C1 segment of cervical spinal cord (tissue), 14 donors: ENCODE results near the gene SAXO1.
"Not testable (repeated sequence)": the region's sequence is repeated elsewhere in the genome, so short reads cannot be mapped to it uniquely, and the experiment has no call there.

Experiments
- DNase-seq, 14 donors: peaks; one replicate each; lab custom pipeline; 2025; lab: John Stamatoyannopoulos, UW

Gene SAXO1

DNA sequence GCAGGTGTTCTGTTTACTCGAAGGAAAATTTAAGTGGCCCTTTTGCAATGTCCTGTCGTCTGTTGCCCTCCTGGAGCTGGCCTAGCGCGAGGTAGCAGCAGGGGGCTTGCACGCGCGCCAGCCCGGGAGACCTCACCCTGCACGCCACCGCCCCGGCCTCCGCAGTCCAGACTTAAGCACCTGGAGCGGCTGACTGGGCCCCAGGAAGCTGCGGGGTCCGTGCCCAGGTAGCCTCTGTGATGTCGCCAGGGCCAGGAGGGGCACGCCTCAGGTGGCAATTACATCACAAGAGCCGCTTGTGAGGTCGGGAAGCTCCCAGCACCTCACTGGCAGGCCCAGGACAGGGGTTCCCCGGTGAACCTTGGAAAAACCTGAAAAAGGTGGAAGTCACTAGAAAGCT lies at the start of gene SAXO1:
TSS of gene SAXO1 (minus strand) at position 195 of the 400 bp plus-strand sequence. CDS start 301 bp downstream, outside the sequence.
- DNase-seq: no peak

- DNase-seq: no peak
Measured at GRCh38 chr9:19074836-19075235, 41.8 kb upstream of the SAXO1 start.

- no peak for DNase-seq
Measured at GRCh38 chr9:19074229-19074628, 41.2 kb upstream of the SAXO1 start.

DNA sequence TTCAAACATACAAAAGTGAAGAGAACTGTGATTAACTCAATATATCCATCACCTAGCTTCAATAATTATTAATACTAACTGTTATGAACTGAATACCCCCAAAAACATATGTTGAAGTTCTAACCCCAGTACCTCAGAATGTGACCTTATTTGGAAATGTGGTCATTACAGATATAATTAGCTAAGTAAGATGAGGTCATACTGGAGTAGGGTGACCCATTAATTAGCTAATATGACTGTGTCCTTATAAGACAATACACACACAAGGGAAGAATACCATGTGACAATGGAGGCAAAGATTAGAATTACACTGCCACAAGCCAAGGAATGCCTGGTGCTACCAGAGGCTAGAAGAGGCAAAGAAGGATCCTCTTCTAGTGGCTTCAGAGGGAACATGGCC lies 24.0 kb upstream of the SAXO1 start:
- no peak for DNase-seq

GRCh38 chr9:19050637-19051591 lies 17.9 kb upstream of the SAXO1 start:
- no peak for DNase-seq

GRCh38 chr9:19049917-19050636 lies 17.1 kb upstream of the SAXO1 start:
- DNase-seq: peak in 9 of 14 donors; percentile 23 to 82 (median 54)

DNA sequence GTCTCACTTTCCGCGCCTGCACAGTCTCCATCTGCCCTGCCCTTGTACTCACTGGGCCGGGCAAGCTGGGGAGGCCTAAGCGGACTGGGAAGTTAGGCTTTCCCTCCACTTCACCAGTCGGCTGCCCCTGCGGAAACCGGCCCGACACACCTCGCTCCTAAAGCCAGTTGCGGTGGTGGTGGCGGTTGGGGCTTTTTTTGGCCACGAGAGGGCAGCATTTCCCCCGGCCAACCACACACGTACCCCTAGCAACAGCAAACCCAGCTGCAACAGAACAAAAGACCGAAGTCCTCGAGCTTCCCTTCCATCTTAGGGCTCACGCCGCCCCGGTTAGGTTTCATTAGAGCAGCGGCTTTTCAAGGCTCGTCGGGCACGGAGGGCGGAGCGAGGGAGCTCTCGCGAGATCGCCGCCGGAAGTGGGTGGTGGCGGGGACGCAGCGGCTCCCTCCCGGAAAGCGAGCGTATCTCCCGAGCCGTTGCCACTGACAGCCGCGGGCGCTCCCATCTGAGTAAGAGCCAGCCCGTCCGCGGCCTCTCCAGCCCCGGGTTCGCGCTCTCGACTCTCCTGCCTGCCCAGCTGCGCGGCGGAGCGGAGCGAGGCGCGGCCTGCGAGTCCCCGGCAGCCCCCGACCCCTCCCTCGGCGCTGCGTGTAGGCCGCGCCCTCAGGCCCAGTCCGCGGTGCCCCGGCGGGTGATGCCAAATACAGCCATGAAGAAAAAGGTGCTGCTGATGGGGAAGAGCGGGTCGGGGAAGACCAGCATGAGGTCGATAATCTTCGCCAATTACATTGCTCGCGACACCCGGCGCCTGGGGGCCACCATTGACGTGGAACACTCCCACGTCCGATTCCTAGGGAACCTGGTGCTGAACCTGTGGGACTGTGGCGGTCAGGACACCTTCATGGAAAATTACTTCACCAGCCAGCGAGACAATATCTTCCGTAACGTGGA lies 16.2 kb upstream of the SAXO1 start, which contains the start of gene RRAGA:
TSS of gene RRAGA (plus strand) at position 462 of the 951 bp plus-strand sequence. CDS start at position 695, 233 bp downstream.
- DNase-seq: peak; percentile 70 to 98 (median 90)

GRCh38 chr9:19036611-19037010 lies 3.6 kb upstream of the SAXO1 start:
- no peak for DNase-seq

DNA sequence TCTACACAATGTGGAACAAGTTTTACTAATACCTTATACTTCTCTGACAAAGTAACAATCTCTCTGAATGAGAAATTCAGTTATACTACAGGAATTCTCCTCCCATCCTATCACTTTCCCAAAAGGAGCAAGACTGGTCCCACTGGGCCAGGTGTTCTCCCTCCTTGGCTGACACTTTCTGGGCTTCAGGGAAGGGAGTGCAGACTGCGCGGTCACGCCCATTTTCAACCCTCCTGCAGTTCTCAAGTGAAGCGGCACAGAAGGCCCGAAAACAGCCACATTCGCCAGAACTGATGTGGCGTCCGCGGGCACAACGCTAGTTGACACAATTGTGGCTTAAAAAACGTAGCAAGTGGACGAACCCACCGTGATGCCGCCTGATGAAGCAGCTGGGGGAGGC lies 603 bp downstream of the SAXO1 start:
- no peak for DNase-seq

DNA sequence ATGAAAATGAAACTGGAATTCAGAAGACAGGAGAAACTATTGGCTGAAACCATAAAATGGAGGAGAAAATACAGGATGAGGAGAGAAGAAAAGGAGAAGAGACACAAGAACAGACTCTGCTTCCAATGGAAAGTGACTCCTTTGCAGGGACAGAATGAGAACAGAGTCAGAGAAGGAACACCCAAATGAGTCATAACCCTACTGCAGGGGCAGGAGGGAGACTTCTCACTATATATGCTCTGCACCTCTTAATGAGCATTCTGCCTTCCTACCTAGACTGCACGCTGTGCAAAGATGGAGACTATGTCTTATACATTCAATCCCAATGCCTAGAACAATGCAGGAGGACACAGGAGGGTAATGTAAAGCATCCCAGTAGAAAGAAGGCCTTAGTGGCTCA lies 2.1 kb downstream of the SAXO1 start:
- no peak for DNase-seq

DNA sequence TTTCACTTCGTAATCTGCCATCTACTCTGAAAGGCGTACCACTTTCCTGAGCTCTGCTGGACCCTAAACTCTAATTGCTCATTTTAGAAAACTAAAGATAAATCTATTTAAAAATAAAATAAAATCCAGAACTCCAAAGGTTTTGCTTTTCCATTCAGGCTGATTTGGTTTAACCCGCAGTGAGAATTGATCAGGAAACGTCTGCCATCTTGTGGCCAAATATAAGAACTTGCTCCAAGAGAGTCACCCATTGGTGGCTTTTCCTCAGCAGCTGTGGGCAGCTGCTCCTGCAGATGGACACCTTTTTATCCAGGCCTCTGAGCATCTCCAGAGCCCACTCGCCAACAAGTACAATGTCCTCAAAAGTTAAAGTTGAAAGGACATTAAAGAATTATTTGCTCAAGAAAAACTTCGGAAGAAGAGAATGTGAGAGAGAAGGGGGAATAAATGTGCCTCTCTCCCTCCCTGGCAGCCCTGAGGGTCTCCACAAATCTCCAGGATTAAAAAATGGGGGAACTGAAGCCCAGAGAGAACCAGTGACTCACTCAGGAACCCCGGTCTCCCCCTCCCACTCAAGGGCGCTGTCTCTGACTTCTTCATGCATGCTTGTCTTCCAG lies 4.1 kb downstream of the SAXO1 start:
- peak in 7 of 14 donors; percentile 2 to 26 (median 7) for DNase-seq

DNA sequence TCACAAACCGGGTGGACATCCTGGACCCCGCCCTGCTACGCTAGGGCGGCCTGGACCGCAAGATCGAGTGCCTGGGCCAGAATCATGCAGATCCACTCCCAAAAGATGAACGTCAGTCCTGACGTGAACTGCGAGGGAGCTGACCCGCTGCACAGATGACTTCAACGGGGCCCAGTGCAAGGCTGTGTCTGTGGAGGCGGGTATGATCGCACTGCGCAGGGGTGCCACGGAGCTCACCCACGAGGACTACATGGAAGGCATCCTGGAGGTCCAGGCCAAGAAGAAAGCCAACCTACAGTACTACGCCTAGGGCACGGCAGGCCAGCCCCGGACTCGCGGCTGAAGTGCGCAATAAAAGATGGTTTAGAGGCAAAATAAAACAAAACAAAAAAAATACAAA lies 5.2 kb downstream of the SAXO1 start:
- DNase-seq: no peak

DNA sequence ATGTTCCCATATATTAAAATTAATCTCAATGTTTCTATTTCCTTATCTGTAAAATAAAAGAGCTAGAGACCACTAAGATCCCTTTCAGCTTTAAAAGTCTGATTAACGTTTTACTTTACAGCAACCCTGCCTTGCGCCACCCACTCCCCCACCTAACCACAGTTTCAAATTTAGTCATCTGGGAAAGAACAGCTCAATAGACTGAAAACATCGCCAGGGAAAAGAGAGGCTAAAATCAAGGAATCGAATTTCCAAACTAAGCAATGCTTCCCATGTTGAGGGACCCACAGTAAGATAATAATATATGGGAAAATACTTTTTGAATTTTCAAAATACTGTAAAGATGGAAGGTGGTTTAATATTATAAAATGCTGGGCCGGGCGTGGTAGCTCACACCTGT lies 6.6 kb downstream of the SAXO1 start:
- DNase-seq: no peak

- DNase-seq: no peak
Measured at GRCh38 chr9:19023078-19023477, 9.9 kb downstream of the SAXO1 start.

DNA sequence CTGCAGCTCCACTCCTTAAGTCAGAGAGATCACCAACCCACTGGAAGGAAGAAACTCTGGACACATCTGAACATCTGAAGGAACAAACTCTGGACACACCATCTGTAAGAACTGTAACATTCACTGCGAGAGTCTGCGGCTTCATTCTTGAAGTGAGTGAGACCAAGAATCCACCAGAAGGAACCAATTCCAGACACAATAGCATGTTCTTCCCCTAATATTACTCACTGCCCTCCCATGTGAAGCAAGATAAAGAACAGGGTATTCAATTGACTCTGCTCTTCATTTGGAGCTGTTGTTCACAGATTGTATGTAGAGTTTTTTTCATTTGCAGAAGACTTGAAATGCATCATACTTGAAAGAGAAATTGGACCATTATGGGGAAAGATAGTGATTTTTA lies 10.8 kb downstream of the SAXO1 start:
- no peak for DNase-seq

GRCh38 chr9:19021649-19022048 lies 11.4 kb downstream of the SAXO1 start:
- not testable (repeated sequence) for DNase-seq

DNA sequence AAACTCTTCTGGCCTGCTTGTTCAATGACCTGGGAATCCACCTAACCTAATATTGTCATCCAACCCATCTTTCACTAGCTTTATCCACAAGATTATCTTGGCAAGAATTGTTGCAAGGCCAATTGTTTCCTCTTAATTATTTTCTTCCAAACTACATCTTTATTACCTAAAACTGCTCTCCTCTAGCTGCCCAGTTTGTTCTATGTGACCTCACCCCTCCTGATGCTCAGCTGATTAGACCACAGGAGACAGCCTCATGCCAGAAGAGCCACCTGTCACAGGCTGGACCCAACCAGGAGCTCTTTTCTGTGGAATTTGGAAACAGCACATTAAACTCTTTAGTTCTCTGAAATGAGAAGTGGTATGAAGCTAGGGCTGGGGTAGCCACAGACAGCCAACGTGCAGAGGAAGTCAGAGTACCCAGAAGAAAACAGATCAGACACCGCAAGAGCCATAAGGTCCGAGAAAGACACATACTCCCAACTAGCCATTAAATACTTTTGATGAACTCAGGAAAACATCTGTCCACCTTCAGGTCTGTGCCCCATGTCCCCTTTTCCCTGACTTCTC lies 12.0 kb downstream of the SAXO1 start:
- peak in 1 of 14 donors; percentile 51 for DNase-seq

GRCh38 chr9:19018201-19018600 lies 14.8 kb downstream of the SAXO1 start:
- DNase-seq: no peak

GRCh38 chr9:19009391-19009965 lies 23.5 kb downstream of the SAXO1 start:
- no peak for DNase-seq

DNA sequence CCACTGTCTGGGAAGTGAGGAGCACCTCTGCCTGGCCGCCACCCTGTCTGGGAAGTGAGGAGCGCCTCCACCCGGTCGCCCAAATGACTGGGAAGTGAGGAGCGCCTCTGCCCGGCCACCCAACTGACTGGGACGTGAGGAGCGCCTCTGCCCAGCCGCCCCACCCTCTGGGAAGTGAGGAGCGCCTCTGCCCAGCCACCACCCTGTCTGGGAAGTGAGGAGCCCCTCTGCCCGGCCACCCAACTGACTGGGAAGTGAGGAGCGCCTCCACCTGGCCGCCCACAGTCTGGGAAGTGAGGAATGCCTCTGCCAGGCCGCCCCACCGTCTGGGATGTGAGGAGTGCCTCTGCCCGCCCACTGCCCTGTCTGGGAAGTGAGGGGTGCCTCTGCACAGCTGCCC lies 32.9 kb downstream of the SAXO1 start:
- no peak for DNase-seq
